ENCODE measurements around the gene PCCA.
"Not testable (repeated sequence)": the region's sequence is repeated elsewhere in the genome, so short reads cannot be mapped to it uniquely, and the experiment has no call there.

PCCA gene

DNA sequence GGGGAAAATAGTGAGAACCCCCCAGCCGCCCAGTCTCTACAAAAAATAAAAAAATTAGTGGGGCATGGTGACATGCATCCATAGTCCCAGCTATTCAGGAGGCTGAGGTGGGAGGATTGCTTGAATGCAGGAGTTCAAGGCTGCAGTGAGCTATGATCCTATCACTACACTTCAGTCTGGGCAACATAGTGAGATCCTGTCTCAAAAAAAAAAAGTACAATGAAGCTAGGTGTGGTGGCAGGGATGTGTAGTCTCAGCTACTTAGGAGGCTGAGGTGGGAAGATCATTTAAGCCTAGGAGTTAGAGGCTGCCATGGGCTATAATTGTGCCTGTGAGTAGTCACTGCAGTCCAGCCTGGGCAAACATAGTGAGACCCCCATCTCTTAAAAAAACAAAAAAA, 8.9 kb downstream of the PCCA start:
- no peak for DNase-seq

DNA sequence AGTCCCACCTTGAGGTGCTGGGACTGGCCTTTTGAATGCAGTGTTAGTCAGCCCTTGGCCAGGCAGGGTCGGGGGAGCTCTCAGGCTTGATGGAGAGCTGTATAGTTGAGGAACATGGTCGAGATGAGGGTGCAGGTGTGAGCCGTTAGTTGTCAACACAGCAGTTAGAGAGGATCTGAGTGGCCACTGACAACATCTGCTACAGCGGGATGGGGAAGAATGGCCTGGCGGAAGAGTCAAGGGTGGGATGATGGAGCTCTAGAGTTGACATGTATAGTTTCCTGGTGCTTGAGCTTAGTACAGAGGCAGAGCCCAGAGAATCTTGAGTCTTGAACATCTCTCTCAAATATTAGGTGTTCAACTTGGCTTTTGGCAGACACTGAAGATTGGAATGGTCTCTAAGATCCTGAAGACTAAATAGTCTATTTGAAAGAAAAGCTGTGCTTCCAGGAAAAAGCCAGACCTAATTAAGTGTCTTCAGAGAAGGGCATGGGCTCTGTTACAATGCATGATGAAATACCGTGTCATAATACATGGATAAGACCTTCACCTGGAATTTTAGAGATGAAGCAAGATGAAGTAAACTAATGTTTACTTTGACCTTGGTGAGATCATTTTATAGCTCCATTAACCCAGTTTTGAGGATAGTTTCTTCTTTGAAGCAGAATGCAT, 9.7 kb downstream of the PCCA start:
- no peak for DNase-seq

DNA sequence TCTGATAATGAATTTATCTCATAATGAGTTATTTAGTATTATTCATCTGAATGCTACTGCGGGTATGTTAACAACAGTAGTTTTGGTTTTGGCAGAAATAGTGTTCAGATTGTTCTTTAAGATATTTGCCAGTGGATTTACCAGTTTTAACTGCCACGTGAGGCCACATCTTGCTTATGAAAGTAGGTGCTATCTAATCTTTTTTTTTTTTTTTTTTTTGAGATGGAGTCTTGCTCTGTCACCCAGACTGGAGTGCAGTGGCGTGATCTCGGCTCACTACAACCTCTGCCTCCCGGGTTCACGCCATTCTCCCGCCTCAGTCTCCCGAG, 10.2 kb downstream of the PCCA start:
- DNase-seq, result not testable (repeated sequence)

DNA sequence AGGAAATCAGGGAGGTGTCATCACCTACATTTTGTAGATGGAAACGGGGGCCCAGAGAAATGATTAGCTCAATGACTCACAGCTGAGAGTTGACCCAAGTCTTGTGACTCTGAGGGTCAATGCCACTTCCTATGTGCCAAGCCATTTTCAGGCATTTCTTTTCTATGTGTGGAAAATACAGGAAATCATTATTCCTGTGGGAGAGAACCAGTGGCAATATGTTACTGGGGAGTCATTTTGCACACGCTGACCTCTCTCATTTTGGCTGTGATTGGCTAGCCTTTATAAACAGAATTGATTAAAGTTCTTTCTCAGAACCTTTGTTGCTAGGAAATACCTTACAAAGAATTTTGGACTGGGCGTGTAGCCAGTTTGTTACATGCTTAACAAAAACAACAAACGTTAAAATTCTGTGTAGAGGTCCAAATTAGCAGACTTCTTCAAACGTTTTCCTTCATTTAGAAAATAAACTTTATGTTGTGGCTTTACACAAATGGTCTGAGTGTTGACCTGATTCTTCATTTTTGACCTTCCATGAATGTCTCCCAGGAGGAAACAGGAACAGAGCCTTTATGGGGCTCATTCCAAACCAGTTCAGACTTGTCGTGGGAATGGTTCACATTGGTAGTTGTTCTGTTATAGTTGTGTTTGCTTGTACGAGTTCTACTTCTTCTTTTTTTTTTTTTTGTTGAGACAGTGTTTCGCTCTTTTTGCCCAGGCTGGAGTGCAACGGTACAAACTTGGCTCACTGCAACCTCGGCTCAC, 11.4 kb downstream of the PCCA start:
- no peak for DNase-seq

DNA sequence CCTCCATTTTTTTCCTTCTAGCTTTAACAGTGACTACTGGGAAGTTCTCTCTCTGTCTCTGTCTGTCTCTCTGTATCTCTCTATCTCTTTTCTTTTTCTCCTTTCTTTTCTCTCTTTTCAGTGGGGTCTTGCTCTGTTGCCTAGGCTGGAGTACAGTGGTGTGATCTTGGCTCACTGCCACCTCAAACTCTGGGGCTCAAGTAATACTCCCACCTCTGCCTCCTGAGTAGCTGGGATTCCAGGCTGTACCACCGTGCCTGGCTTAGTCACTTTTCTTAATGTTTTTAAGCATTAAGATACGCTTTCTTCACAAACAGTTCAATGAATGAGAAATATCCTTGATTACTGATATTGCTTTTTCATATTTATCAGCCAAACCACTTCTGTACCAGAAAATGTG, 13.1 kb downstream of the PCCA start:
- DNase-seq, result no peak

DNA sequence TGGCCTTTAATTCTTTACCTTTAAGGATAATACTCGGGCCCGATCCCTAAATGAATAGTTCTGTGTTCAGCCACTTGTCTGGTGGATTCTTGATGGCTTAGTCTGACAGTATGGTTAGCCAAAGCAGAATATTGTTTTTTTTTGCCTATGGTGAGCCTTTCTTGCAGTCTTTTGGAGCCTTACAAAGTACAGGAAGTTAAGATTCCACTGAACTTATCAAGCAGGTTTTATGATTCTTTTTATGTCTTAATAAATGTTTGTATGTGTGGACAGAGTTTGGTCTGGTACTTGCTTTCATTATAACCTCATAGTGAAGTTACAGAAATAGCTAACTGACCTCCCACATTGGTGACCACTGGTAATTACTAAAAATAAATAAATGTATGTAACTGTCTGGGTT, 17.1 kb downstream of the PCCA start:
- DNase-seq, result no peak

DNA sequence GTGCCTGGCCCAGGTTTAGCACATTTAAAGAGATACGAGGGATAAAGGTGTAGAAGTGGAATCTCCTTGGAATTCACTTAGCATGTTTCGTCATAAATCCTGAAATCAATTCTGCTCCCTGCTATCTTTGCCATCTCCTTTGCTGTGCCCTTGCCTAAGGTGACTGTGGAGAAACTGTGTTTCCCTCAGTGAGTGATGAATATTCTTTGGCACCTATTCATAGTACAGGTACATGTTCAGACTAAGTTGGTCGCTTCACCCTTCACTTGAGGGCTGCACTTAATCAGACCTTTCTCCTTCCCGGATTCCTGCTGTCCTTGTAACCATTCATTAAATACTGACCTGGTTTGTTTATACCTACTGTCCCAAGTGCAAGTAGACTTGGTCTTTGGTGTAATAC, 17.8 kb downstream of the PCCA start:
- DNase-seq, result no peak

DNA sequence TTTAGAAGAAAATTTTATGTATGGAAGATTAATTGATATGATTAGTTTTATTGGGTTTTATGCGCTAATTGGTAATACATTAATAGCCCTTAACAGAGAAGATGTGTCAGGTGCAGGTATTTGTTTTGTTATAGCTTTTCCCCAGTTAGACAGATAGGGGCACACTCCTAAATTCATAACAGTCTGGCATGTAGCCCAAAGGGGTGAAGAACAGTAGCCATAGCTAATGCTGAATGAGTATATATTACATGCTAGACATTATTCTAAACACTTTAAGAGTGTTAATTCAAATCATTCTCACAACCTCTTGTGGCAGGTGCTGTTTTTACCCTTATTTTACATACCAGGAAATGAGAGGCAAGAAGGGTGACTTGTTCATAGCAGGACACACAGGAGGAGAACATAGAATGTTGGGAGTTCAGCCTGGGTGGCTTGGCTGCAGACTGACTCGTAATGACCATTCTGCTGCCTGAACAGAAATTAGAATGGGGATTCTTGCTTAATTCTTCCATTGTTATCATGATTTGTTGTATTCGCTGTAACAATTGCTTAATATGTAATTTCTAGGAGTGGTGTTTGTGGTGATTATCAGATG, 20.1 kb downstream of the PCCA start:
- no peak for DNase-seq

DNA sequence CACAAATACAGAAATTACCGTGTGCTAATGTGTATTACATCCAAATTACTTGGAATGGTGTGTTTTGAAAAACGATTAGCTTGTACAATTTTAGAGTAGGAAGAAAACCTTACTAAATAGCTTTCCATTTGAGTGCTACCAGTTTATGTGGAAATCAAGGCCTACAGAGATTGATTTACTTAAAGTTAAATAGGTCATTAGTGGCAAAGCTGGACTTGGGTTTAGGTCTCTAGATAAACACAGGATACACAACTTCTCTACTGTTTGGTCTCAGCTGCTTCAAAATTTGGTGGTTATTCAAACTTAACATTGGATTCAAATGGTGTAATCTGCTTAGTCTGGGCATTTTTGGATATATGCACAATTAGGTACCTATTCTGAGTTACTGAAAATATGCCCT, 21.4 kb downstream of the PCCA start:
- DNase-seq, result no peak

DNA sequence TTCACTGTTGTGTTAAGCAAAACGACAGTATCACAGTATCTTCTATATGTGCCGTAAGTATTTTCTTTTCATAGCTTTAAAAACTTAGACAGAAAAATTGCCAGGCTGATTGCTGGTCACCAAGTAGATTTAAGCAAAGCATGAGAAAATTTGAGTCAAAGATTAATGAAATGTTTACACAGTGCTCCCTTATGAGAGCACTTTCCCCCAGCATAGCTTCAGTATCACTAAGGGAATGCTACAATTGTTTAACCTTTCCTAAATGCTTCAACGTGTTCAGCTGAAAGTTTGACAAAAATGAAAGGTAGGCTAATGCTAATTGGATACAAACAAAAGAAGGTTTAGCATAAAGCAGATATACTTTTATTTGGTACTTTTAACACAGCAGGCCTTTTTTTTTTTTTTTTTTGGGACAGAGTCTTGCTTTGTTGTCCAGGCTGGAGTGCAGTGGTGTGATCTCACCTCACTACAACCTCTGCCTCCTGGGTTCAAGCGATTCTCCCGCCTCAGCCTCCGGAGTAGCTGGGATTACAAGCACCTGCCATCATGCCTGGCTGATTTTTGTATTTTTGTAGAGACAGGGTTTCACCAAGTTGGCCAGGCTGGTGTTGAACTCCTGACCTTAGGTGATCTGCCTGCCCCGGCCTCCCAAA, 23.4 kb downstream of the PCCA start:
- no peak for DNase-seq

DNA sequence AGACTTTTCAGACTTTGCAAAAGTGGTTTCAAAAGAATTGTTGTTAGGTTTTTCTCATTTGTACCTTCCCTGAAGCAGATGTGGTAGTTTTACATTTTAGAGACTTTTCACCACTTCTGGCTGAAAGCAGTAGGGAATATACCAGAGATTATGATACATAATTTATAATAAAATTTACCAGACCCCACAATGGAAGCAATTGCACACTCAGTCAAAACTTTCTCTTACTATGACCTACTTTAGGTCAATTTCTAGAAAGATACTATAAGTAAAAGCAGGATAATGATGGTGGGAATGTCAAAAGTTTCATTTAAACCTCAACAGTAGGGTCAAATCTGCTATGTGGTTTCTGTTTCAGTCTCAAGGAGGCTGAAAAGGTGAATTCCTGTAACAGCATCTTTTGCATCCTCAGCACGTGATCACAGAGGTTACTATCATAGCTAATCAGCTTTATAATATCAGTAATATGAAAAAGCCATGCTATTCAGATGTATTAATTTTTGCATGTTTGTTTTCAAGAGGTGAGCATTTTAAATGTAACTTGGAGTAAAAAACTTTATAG, 26.9 kb downstream of the PCCA start:
- no peak for DNase-seq

DNA sequence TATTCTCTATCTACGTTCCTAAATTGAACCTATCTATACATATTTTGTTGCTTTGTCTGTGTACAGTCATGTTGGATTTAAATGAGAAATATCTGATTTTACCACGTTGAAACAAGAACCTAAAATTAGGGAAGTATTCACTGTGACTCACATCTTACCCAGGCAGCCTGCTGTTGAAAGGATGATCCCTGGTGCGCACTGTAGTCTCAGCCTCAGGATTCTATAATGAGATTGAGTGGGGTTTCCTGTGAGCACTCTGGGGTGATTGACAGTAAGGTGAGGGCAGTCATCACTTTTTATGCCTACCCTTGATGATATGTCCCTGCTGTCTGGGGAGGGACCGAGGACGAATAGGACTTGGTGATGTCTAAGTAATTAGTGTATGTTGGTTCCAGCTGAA, 35.4 kb downstream of the PCCA start:
- DNase-seq, result no peak

DNA sequence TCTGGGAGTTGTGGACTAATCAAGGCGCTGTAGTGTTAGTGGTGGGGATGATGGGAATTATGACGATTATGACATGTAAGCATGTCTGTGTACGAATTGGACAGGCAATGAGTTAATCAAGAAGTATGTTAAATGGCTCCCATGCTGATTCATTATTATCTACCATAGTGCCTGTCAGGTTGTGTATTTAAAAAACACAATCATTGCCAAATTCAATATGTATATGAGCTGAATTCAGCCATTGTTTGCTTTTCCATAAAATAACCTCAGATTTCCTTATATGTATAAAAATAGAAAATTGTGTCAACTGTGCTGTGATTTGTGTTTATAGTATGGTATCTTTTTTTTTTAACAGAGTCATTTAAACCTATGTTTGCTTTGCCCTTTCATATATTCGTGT, 37.1 kb downstream of the PCCA start:
- DNase-seq, result no peak

DNA sequence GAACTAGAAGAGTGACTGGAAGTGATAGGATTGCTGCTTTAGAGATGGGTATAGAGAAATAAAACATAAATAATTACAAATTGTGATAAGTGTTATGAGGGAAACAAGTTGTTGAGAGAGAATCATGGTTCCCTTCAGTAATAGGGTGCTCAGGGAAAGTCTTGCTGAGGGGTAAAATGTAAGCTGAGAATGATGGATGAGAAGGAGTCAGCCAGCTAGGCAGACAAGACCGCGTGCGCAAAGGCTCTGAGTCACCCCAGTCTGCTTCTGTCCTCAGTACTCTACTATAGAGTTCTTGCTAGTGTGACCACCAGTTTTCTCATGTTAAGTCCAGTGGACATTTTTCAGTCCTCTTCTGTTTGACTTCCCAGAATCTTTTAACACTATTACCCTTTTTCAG, 39.5 kb downstream of the PCCA start:
- DNase-seq, result no peak

DNA sequence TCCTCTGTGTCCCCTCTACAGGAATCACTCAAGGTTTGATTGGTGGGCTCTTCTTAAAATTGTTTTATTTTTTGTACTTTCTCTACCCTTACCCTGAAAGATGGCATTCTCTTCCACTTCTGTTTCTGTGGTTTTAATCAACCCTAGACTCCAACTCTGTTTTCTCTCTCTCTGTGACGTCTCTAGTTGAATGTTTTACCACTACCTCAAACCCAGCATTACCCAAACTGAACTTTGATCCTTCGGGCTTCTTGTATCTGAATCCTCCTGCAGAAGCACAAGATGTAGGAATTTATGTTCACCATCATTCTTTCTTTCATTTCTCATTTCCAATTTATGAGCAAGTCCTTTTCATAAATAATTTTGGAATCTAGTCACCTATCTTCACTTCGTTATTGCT, 39.9 kb downstream of the PCCA start:
- DNase-seq, result no peak

DNA sequence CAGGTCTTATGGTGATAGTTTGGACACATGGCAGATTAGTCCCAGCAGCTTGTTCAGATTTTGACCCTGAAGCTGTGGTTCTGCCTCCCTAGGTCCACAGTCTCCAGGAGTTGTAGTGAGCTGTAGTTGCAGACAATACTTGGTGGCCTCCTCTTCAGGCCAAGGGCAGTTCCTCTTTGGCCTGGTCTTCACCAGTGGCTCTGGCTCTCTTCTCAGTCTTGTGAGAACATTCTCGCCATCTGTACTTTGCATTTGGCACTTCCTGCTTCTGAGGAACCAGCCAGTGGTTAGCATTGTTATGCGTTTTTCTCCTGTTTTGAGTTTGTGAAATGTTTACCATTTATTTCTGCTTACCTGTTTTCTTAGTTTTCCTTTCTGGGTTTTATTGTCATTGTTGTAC, 40.7 kb downstream of the PCCA start:
- DNase-seq, result no peak

DNA sequence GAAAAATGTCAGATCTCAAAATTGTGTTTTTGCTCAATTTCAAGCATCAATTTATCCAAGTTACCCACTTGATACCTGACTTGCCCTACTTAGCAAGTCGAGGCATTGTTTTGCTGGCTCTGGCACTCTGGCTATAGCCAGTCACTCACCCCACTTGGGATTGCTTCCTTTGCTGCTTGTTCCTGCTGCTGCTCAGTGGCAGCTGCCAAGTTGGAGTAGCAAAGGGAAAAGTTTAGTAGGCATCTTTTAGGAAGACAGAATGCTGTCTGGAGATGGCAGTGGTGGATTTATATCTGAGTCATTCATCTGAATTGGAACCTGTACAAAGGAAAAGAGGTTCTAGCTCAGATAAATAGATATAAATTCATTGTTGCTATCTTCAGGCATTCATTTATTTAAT, 41.2 kb downstream of the PCCA start:
- no peak for DNase-seq

DNA sequence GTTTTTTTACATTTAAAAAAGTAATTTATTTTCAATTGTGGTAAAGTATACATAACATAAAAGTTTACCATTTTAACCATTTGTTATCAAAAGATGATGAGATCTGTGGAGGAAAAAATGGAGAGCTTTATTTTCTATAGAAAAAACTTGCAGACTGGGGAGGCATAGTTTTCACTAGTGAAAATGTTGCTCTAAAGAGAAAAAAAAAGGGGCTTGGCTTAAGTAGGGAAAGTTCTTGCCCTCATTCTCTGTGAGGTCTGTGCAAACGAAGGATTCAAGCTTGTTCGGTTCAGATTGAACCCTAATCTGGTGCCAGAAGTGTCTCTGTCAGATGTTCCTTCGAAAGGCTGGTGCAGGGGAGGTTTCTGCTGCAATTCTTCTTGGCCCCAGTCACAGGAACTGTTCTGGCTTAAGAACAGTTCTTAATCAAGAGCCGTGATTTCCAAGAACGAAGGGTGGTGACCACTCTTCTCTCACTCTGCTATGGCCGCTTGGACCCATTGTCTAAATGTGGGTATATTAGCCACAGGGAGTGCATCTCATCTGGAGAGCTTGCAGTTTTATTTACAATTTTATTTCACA, 42.1 kb downstream of the PCCA start:
- no peak for DNase-seq

DNA sequence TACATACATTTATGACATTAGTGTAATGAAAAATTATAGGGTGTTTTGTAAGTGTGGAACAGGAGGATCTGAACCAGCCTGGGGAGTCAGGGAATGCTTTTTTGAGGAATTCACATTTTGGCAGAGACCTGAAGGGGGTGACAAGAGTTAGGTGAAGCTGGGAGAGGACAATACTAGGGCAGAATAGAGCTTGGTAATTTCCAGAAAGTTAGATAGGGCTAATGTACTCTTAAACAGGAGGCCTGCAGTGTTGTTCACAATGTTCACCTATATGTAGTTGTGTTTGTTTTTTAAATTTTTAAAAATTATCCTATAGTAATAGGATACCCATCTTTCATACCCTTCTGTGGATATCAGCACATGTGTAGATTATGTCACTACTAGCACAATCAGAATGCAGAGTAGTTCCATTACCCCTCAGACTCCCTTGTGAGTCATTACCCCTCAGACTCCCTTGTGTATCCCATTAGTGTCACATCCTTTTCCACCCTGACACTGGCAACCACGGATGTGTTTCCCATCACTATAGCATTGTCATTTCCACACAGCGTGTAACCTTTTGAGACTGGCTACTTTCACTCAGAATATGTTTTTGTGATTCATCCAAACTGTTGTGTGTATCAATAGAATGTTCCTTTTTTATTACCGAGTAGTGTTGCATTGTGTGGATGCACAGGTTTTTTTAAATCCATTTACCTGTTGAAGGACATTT, 43.1 kb downstream of the PCCA start:
- no peak for DNase-seq

DNA sequence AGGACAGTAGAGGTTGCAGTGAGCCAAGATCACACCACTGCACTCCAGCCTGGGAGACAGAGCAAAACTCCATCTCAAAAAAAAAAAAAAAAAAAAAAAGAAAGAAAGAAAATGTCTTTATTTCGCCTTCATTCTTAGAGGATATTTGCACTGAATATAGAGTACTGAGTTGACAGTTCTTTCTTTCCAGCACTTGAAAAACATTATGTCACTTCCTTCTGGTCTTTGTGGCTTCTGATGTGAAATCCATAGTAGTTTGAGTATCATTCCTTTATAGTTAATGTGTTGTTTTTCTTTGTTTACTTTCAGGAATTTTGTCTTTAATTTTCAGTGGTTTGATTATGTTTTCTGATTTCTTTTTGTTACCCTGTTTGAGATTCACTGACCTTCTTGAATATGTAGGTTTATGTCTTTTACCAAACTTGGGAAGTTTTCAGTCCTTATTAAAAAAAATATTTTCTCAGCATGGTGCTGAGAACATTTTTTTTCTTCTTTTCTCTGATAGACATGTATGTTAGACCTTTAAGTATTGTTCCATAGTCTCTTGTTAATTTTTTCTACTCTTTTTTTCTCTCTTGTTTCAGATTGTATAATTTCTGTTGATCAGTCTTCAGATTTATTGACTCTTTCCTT, 50.1 kb downstream of the PCCA start:
- no peak for DNase-seq

DNA sequence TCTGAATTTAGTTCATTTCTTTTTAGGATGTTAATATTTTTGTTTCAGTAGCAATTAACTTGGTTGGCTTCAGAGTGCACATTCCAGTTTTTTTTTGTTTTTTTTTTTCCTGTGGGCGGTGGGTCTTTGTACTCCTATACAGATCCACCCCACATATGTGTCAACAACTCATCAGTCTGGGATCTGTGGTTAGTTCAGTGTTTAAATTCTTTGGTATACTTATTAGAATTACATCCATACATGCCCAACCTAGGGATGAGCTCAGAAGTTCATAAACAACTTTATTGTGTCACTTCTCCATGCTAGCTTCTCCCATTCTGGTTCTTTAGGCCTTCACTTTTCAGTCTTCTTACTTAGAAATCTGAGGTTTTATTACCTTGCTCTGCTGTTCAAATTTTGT, 50.9 kb downstream of the PCCA start:
- no peak for DNase-seq

DNA sequence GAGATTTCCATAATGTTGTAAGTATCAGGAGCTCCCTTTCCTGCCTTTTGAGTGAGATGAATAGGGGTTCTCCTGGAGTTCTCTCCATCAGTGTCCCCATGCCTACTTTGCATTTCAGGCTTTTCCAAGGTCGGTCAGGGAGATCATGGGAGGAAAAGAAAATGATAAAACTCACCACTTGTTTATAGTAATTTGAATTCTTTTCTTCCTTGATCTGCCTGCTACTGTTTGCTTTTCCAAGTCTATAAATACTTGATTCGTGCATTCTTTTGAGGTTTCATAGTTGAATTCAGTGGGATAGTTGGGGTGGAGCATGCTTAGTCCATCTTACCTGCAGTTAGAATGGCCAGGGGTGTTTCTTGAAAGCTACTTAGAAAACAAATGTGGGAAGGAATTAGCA, 51.5 kb downstream of the PCCA start:
- no peak for DNase-seq
